A673 (cell line): ENCODE measurements around the gene CSF2. TPM values are rescaled to one million over a fixed set of nuclear protein-coding genes. Genes with fewer than 3 reads are reported as not detected.

Experiments
- BruUV-seq: library from RNA; stranded (reverse); fragments of 400-500 nt; replicated peaks from 2 replicates; lab custom pipeline; 2021; lab: Mats Ljungman, UMichigan
- CTCF ChIA-PET: fragments of 300-600 bp; sonication (Branson Sonifier 250); formaldehyde crosslinking; loops from one replicate; lab custom pipeline; 2022; ENCODE audit warnings: antibody characterized with exemption; lab: Charles Lee
- POLR2A ChIA-PET: fragments of 300-600 bp; sonication (Branson Sonifier 250); formaldehyde crosslinking; loops from one replicate; lab custom pipeline; 2022; ENCODE audit warnings: antibody characterized with exemption; ENCODE audit not compliant: low non-redundant PET; lab: Charles Lee
- DNase-seq: peaks from one replicate; pipeline ENCODE4 v3.0.0-alpha.2; 2015; ENCODE audit warnings: low spot score
- H3K27ac ChIP-seq: fragments of 200-600 bp; sonication (generic); 2 replicates; pipeline ENCODE4 v1.5.1; 2016; ENCODE audit warnings: mixed run types, low read depth, mild to moderate bottlenecking, mixed read lengths, antibody characterized with exemption, low read length; ENCODE audit not compliant: poor library complexity, severe bottlenecking
- H3K27me3 ChIP-seq: fragments of 200-600 bp; sonication (generic); replicated peaks from 2 replicates; pipeline ENCODE4 v1.6.1; 2017; ENCODE audit warnings: mixed run types, low read depth, mild to moderate bottlenecking, mixed read lengths, antibody characterized with exemption, low read length; ENCODE audit not compliant: insufficient read depth, poor library complexity
- H3K36me3 ChIP-seq: fragments of 200-600 bp; sonication (generic); 2 replicates; pipeline ENCODE4 v1.6.1; 2016; ENCODE audit warnings: mixed run types, mild to moderate bottlenecking, mixed read lengths, antibody characterized with exemption, low read length; ENCODE audit not compliant: insufficient read depth, poor library complexity, severe bottlenecking
- H3K4me1 ChIP-seq: fragments of 200-600 bp; sonication (generic); 2 replicates; pipeline ENCODE4 v1.6.1; 2017; ENCODE audit warnings: mixed run types, mild to moderate bottlenecking, mixed read lengths, antibody characterized with exemption, low read length; ENCODE audit not compliant: insufficient read depth, poor library complexity, severe bottlenecking
- H3K4me3 ChIP-seq: fragments of 200-600 bp; sonication (generic); 2 replicates; pipeline ENCODE4 v1.5.1; 2016; ENCODE audit warnings: low read depth, mixed run types, mild to moderate bottlenecking, mixed read lengths, low read length; ENCODE audit not compliant: poor library complexity, severe bottlenecking
- H3K9me3 ChIP-seq: fragments of 200-600 bp; sonication (generic); 2 replicates; pipeline ENCODE4 v1.6.1; 2016; ENCODE audit warnings: mixed run types, low read depth, mild to moderate bottlenecking, mixed read lengths, antibody characterized with exemption, low read length; ENCODE audit not compliant: poor library complexity, severe bottlenecking
- EZH2 ChIP-seq: fragments of 200-600 bp; sonication (generic); IDR thresholded peaks from 2 replicates; pipeline ENCODE4 v1.6.1; 2017; ENCODE audit warnings: borderline replicate concordance, low read depth, mild to moderate bottlenecking, mixed read lengths, antibody characterized with exemption, low read length; ENCODE audit not compliant: poor library complexity, severe bottlenecking
- intact Hi-C: fragments of 100-400 bp; cut with micrococcal nuclease; formaldehyde crosslinking; loops from one replicate; pipeline ENCODE4 v1.10.0; 2022; ENCODE audit not compliant: unreplicated experiment
- total RNA-seq: library from RNA; stranded (reverse); gene quantifications from 2 replicates; pipeline ENCODE4 v1.2.3, GENCODE V29; 2021
- TF ChIP-seq, protein P1 (sequence below): fragments of 300-800, 200-600 bp; sonication (generic); conservative IDR thresholded peaks from 2 replicates; pipeline ENCODE4 v1.5.1; 2017; ENCODE audit warnings: low read depth, mild to moderate bottlenecking, antibody characterized with exemption, low read length, moderate library complexity, mixed read lengths

The CSF2 gene
- total RNA-seq, 1 experiment from 2014 or later = not detected

- CTCF ChIA-PET = no interaction called here
- Histone ChIP-seq H3K36me3 (no peaks in the 10 kb centered on the region), H3K27ac (no peak overlapping the region), H3K9me3 (no peaks in the 10 kb centered on the region), H3K4me1 (no peaks in the 10 kb centered on the region), H3K4me3 (no peak overlapping the region), H3K27me3 (no peaks in the 10 kb centered on the region)
- no TSS peak for BruUV-seq
- TF ChIP-seq, protein P1, sequence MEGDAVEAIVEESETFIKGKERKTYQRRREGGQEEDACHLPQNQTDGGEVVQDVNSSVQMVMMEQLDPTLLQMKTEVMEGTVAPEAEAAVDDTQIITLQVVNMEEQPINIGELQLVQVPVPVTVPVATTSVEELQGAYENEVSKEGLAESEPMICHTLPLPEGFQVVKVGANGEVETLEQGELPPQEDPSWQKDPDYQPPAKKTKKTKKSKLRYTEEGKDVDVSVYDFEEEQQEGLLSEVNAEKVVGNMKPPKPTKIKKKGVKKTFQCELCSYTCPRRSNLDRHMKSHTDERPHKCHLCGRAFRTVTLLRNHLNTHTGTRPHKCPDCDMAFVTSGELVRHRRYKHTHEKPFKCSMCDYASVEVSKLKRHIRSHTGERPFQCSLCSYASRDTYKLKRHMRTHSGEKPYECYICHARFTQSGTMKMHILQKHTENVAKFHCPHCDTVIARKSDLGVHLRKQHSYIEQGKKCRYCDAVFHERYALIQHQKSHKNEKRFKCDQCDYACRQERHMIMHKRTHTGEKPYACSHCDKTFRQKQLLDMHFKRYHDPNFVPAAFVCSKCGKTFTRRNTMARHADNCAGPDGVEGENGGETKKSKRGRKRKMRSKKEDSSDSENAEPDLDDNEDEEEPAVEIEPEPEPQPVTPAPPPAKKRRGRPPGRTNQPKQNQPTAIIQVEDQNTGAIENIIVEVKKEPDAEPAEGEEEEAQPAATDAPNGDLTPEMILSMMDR = no peak
- TF ChIP-seq EZH2 = no peak
- DNase-seq = no peak
- POLR2A ChIA-PET = no interaction called here
- intact Hi-C loops = no loop called here
Observed at GRCh38 chr5:132072528-132072927, 1.1 kb upstream of the CSF2 start.

- Histone ChIP-seq H3K9me3 (no peaks in the 10 kb centered on the region), H3K4me1 (no peaks in the 10 kb centered on the region), H3K27ac (no peak overlapping the region), H3K4me3 (no peak overlapping the region), H3K27me3 (no peaks in the 10 kb centered on the region), H3K36me3 (no peaks in the 10 kb centered on the region)
- no peak for DNase-seq
- intact Hi-C loops = no loop called here
- POLR2A ChIA-PET = no interaction called here
- no peak for TF ChIP-seq EZH2
- TF ChIP-seq, protein P1 = no peak
- no TSS peak for BruUV-seq
- CTCF ChIA-PET = interaction anchor here (1.1 kb wide), 1 partner anchor 11 kb away, joined by 3 read pairs; no protein-coding TSS in a partner anchor
Observed at GRCh38 chr5:132074091-132074771, 642 bp downstream of the CSF2 start.

- H3K4me3 ChIP-seq = no peak overlapping the region
- no peaks in the 10 kb centered on the region for H3K36me3 ChIP-seq
- TF ChIP-seq EZH2 = no peak
- TF ChIP-seq, protein P1 = no peak
- DNase-seq = no peak
- no peak overlapping the region for H3K27ac ChIP-seq
- ChIA-PET CTCF (no interaction called here), POLR2A (no interaction called here)
- no peaks in the 10 kb centered on the region for H3K27me3 ChIP-seq
- H3K4me1 ChIP-seq = no peaks in the 10 kb centered on the region
- intact Hi-C loops = no loop called here
- no peaks in the 10 kb centered on the region for H3K9me3 ChIP-seq
- BruUV-seq = no TSS peak
Observed at GRCh38 chr5:132074772-132075718, 1.5 kb downstream of the CSF2 start.
